Neural cell (in vitro differentiated cells): ENCODE results near the gene STARD13.

Experiments
- CTCF ChIP-seq: fragments of 450-650 bp; IDR thresholded peaks from 2 replicates; pipeline ENCODE4 v1.5.1; 2014; ENCODE audit warnings: antibody characterized with exemption, mild to moderate bottlenecking, moderate library complexity; ENCODE audit not compliant: poor library complexity, severe bottlenecking
- EZH2 ChIP-seq: fragments of 200-600, 300-800 bp; shearing (Covaris generic), sonication (generic); IDR thresholded peaks from 2 replicates; pipeline ENCODE4 v1.6.1; 2014; ENCODE audit warnings: antibody characterized with exemption, low read length, borderline replicate concordance, mild to moderate bottlenecking; ENCODE audit not compliant: insufficient read depth, poor library complexity, severe bottlenecking
- RAD21 ChIP-seq: fragments of 450-650 bp; conservative IDR thresholded peaks from 2 replicates; pipeline ENCODE4 v1.6.1; 2014; ENCODE audit warnings: antibody characterized with exemption, mild to moderate bottlenecking, moderate library complexity
- SMC3 ChIP-seq: fragments of 450-650 bp; conservative IDR thresholded peaks from 2 replicates; pipeline ENCODE4 v1.6.1; 2014; ENCODE audit warnings: antibody characterized with exemption, mild to moderate bottlenecking, moderate library complexity; ENCODE audit not compliant: poor library complexity

DNA sequence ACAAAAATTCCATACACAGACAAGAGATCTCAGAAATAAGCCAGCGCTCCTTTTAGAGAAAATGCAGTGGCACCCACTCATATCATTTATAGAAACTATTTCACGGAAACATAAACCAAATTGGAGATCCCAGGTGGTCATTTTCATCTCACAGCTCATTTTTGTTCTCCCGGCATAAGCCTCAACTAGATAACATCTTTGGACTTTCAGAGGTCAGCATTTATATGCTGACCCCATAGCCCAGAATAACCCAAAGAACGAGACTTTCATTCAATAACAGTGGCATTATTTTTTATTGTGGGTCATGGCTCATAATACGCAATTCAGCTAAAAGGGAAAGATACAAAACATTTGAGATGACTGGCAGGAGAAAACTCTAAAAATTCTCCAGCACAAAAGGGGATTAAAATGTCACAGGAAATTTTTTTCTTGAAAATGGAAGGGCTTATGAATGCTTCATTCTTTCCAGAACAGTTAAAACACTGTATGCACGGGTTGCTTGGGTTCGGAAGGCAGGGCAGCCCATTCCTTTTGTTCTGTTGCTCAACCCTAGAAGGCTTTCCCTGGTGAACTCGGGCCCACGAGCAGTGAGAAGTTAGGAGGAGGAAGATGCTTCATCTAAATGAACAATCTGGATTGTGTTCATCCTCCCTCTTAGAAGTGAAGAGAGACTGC, 24.0 kb downstream of the STARD13 start:
- no peak for TF ChIP-seq CTCF
- no peak for TF ChIP-seq SMC3
- TF ChIP-seq EZH2: no peak
- TF ChIP-seq RAD21: no peak
